ENCODE results near the gene FNDC3B. TPM values are rescaled to one million over a fixed set of nuclear protein-coding genes. Genes with fewer than 3 reads are reported as not detected.

FNDC3B gene
- total RNA-seq, 1 donor from 2014 or later, result 54.9 TPM

DNA sequence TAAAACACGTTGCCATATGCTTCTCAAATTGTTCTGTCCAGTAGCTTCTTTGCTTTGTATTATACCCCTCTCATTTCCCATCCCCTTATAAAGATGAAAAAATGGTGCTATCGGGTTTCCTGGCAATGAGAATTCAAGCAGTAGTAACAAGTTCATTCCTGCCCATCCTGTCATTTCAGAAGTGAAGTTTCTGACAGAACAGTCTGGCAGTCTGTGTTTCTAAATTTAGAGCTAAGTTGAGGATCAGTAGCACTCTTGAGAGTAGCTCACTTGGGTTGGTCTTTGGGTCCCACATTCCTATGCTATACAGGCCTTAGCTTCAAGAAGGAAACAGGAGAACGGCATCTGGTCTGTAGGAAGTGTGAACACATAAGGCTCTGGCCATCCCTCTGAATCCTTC is 274.3 kb downstream of the FNDC3B start:
- Histone ChIP-seq H3K36me3 (peaks cover 16 to 26% of the 10 kb centered on the region in 2 donors), H3K27me3 (no peaks in the 10 kb centered on the region), H3K4me3 (no peak overlapping the region), H3K9me3 (no peaks in the 10 kb centered on the region), H3K27ac (peak overlapping the region; percentile 27 to 80), H3K4me1 (peaks cover 0 to 46% of the 10 kb centered on the region in 2 donors)
- intact Hi-C loops (cut with DNase I), result no loop called here
- TF ChIP-seq CTCF (IDR thresholded peaks at IDR 0.05), result no peak
- DNase-seq (ENCODE audit: low spot score in 2 of 2), result no peak

DNA sequence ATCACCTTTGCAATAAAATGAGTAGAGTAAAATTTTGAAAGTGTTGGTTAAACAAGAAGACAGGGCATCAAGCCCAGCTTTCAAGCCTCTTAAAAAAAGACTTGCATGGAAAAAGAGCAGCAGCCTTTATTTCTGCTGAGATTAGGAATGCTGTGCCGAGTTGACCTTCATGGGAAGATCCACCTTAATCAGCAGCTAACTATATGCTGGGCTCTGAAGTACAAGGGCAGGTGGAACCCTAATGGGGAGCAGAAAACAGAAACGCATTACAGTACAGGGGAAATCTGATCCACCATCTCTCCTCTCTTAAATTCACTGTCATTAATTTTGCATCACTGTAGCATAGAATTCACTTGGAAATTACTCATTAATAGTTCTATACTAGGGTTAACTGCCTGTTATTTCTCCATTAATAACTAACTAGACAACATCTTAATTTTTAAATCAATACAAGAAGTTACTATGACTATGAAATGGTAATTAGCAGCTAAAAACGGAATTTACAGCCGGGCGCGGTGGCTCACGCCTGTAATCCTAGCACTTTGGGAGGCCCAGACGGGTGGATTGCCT is 275.3 kb downstream of the FNDC3B start:
- TF ChIP-seq CTCF (IDR thresholded peaks at IDR 0.05), result no peak

DNA sequence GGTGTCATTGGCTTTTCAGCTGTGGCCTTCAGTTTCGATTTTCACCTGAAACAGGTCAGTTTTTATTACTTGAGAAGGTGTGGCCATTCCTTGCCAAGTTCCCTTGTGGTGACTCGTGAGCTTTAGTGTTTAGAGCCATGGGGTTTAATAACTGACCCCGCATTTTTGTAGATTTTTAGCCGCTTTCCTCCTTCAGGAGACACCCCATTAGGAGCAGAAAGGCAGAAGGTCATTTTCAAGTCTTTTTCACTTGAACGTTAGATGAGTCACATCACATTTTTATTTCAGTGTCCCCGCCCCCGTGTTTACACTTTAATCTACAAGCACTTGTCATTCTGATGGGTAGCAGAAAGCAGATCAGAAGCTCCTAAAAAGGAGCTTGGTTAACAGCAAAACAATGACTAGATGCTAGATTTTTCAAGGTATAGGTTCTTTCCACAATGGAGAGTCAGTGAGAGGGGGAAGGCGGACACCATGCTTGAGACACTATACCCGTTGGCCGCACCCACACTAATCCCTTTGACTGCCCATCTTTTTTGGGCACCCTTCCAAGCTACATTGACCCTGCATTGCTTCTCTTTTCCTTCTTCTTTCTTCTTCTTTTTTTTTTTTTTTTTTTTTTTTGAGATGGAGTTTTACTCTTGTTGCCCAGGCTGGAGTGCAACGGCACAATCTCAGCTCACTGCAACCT is 276.2 kb downstream of the FNDC3B start:
- no peaks in the 10 kb centered on the region for H3K27me3 ChIP-seq
- H3K27ac ChIP-seq, result peak overlapping the region; percentile 16 to 80
- H3K36me3 ChIP-seq, result peaks cover 8 to 9% of the 10 kb centered on the region in 2 donors
- no peaks in the 10 kb centered on the region for H3K9me3 ChIP-seq
- no peak overlapping the region for H3K4me3 ChIP-seq
- intact Hi-C loops (cut with DNase I), result loop anchor here (5.0 kb wide), 1 partner anchor 188 kb away; no protein-coding TSS in a partner anchor
- peak in 1 of 2 donors; percentile 62 for DNase-seq (ENCODE audit: low spot score in 2 of 2)
- peaks cover 4 to 65% of the 10 kb centered on the region in 2 donors for H3K4me1 ChIP-seq
- no peak for TF ChIP-seq CTCF (IDR thresholded peaks at IDR 0.05)

More for the DNA sequence above, 275.3 kb downstream of the FNDC3B start:
- H3K36me3 ChIP-seq, result peaks cover 16 to 18% of the 10 kb centered on the region in 2 donors
- peaks cover 0 to 56% of the 10 kb centered on the region in 2 donors for H3K4me1 ChIP-seq
- no peaks in the 10 kb centered on the region for H3K9me3 ChIP-seq
- intact Hi-C loops (cut with DNase I), result loop anchor here (5.0 kb wide), 1 partner anchor 187 kb away; no protein-coding TSS in a partner anchor
- peak overlapping the region; percentile 16 to 80 for H3K27ac ChIP-seq
- H3K27me3 ChIP-seq, result no peaks in the 10 kb centered on the region
- DNase-seq (ENCODE audit: low spot score in 2 of 2), result no peak
- no peak overlapping the region for H3K4me3 ChIP-seq

DNA sequence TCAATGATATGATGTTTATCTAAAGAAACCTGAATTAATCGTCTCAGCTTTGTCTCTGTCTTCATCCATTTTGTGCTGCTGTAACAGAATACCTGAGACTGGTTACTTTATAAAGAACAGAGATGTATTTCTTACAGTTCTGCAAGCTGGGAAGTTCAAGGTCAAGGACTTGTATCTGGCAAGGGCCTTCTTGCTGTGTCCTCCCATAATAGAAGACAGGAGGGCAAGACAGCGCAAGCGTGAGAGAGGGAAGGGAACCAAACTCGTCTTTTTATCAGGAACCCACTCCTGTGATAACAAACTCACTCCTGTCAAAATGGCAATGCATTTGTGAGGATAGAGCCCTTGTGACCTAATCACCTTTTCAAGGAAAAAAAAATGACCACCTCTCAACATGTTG is 277.4 kb downstream of the FNDC3B start:
- Histone ChIP-seq H3K4me1 (peaks cover 4 to 77% of the 10 kb centered on the region in 2 donors), H3K36me3 (no peaks in the 10 kb centered on the region), H3K9me3 (no peaks in the 10 kb centered on the region), H3K4me3 (no peak overlapping the region), H3K27ac (peak overlapping the region; percentile 80 to 84), H3K27me3 (no peaks in the 10 kb centered on the region)
- intact Hi-C loops (cut with DNase I), result loop anchor here (5.0 kb wide), 1 partner anchor 189 kb away; no protein-coding TSS in a partner anchor
- no peak for DNase-seq (ENCODE audit: low spot score in 2 of 2)
- no peak for TF ChIP-seq CTCF (IDR thresholded peaks at IDR 0.05)

- peaks cover 4 to 74% of the 10 kb centered on the region in 2 donors for H3K4me1 ChIP-seq
- intact Hi-C loops (cut with DNase I), result loop anchor here (5.0 kb wide), 1 partner anchor 190 kb away; no protein-coding TSS in a partner anchor
These were observed 278.1 kb downstream of the FNDC3B start for GRCh38 chr3:172317481-172317880.

More at GRCh38 chr3:172317481-172317880, 278.1 kb downstream of the FNDC3B start:
- peak in 1 of 2 donors; percentile 58 for DNase-seq (ENCODE audit: low spot score in 2 of 2)
- Histone ChIP-seq H3K27me3 (no peaks in the 10 kb centered on the region), H3K36me3 (no peaks in the 10 kb centered on the region), H3K4me3 (no peak overlapping the region), H3K9me3 (no peaks in the 10 kb centered on the region), H3K27ac (peak overlapping the region; percentile 80 to 84)
- no peak for TF ChIP-seq CTCF (IDR thresholded peaks at IDR 0.05)

Measured in ascending aorta (tissue), 2 donors.